Uterus (tissue), 2 donors: Measurements from ENCODE around the gene PTPRJ.

Experiments used
- CTCF ChIP-seq, 4 experiments: fragments of 200-600 bp in 2 of 4; fragments of 450-650 bp in 2 of 4; sonication (generic) in 2 of 4; IDR thresholded peaks; one replicate each; pipeline ENCODE4 v1.5.1; 2016 to 2019; ENCODE audit warnings: antibody characterized with exemption in 4 of 4, mild to moderate bottlenecking in 2 of 4, moderate library complexity in 1 of 4
- POLR2A ChIP-seq, 2 donors: fragments of 450-650 bp; IDR thresholded peaks; one replicate each; pipeline ENCODE4 v1.6.1; 2016; ENCODE audit warnings: antibody characterized with exemption in 2 of 2, mild to moderate bottlenecking in 1 of 2, moderate library complexity in 1 of 2

- TF ChIP-seq CTCF (IDR thresholded peaks at IDR 0.05) (no peak), POLR2A (IDR thresholded peaks at IDR 0.05) (no peak)
Measured at GRCh38 chr11:47991266-47991830, 11.0 kb downstream of the PTPRJ start.
